ENCODE data around the gene GPER1.
"Not testable (repeated sequence)": the region's sequence is repeated elsewhere in the genome, so short reads cannot be mapped to it uniquely, and the experiment has no call there.

The GPER1 gene

GRCh38 chr7:1120791-1121190 is 32.9 kb downstream of the GPER1 start:
- DNase-seq (ENCODE audit: low spot score) = no peak

- no peak for DNase-seq (ENCODE audit: low spot score)
These were observed 33.6 kb downstream of the GPER1 start for GRCh38 chr7:1121476-1121875.

GRCh38 chr7:1121886-1122831 is 34.2 kb downstream of the GPER1 start:
- DNase-seq (ENCODE audit: low spot score) = no peak

- DNase-seq (ENCODE audit: low spot score) = no peak
These were observed 35.1 kb downstream of the GPER1 start for GRCh38 chr7:1122832-1123501.

GRCh38 chr7:1123715-1124114 is 35.8 kb downstream of the GPER1 start:
- no peak for DNase-seq (ENCODE audit: low spot score)

- no peak for DNase-seq (ENCODE audit: low spot score)
These were observed 36.3 kb downstream of the GPER1 start for GRCh38 chr7:1124164-1124563.

- DNase-seq (ENCODE audit: low spot score) = no peak
These were observed 37.1 kb downstream of the GPER1 start for GRCh38 chr7:1124816-1125602.

GRCh38 chr7:1125603-1125969 is 37.7 kb downstream of the GPER1 start:
- no peak for DNase-seq (ENCODE audit: low spot score)

- no peak for DNase-seq (ENCODE audit: low spot score)
These were observed 39.1 kb downstream of the GPER1 start for GRCh38 chr7:1127001-1127400.

GRCh38 chr7:1129431-1129830 is 41.5 kb downstream of the GPER1 start:
- DNase-seq (ENCODE audit: low spot score) = no peak

- DNase-seq (ENCODE audit: low spot score) = no peak
These were observed 42.4 kb downstream of the GPER1 start for GRCh38 chr7:1130021-1130990.

- no peak for DNase-seq (ENCODE audit: low spot score)
These were observed 43.8 kb downstream of the GPER1 start for GRCh38 chr7:1131471-1132265.

GRCh38 chr7:1134951-1135350 is 47.0 kb downstream of the GPER1 start:
- no peak for DNase-seq (ENCODE audit: low spot score)

GRCh38 chr7:1136841-1137516 is 49.1 kb downstream of the GPER1 start:
- DNase-seq (ENCODE audit: low spot score) = no peak

GRCh38 chr7:1137517-1138167 is 49.7 kb downstream of the GPER1 start:
- DNase-seq (ENCODE audit: low spot score) = no peak

- DNase-seq (ENCODE audit: low spot score) = no peak
These were observed 52.7 kb downstream of the GPER1 start for GRCh38 chr7:1140476-1141104.

GRCh38 chr7:1141651-1142050 is 53.7 kb downstream of the GPER1 start:
- DNase-seq (ENCODE audit: low spot score) = no peak

- no peak for DNase-seq (ENCODE audit: low spot score)
These were observed 54.2 kb downstream of the GPER1 start for GRCh38 chr7:1142051-1142635.

GRCh38 chr7:1143031-1143430 is 55.1 kb downstream of the GPER1 start:
- not testable (repeated sequence) for DNase-seq (ENCODE audit: low spot score)

All from CD4-positive, alpha-beta T cell treated with Interleukin-6 at 100 ng/mL for 8 hours (primary cell).